ENCODE data around the gene AS3MT.
"Not testable (repeated sequence)": the region's sequence is repeated elsewhere in the genome, so short reads cannot be mapped to it uniquely, and the experiment has no call there.

Gene AS3MT

DNA sequence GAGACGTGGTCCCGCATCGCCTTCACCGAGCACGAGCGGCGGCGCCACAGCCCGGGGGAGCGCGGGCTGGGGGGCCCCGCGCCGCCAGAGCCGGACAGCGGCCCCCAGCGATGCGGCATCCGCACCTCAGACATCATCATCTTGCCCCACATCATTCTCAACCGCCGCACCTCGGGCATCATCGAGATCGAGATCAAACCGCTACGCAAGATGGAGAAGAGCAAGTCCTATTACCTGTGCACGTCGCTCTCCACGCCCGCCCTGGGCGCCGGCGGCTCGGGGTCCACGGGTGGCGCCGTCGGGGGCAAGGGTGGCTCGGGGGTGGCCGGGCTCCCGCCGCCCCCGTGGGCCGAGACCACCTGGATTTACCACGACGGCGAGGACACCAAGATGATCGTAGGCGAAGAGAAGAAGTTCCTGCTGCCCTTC, 49.6 kb downstream of the AS3MT start:
- peak; percentile 4 to 27 (median 8) for DNase-seq (ENCODE audit: low read depth in 2 of 3, low spot score in 2 of 3)

DNA sequence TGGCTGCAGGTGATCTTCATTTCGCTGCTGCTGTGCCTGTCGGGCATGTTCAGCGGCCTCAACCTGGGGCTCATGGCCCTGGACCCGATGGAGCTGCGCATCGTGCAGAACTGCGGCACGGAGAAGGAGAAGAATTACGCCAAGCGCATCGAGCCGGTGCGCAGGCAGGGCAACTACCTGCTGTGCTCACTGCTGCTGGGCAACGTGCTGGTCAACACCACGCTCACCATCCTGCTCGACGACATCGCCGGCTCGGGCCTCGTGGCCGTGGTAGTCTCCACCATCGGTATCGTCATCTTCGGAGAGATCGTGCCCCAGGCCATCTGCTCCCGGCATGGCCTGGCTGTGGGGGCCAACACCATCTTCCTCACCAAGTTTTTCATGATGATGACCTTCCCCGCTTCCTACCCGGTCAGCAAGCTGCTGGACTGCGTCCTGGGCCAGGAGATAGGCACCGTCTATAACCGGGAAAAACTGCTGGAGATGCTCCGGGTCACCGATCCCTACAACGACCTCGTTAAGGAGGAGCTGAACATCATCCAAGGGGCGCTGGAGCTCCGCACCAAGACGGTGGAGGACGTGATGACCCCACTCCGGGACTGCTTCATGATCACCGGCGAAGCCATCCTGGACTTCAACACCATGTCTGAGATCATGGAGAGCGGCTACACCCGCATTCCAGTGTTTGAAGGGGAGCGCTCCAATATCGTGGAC, 50.1 kb downstream of the AS3MT start:
- peak in 1 of 3 experiments; percentile 10 for DNase-seq (ENCODE audit: low read depth in 2 of 3, low spot score in 2 of 3)

DNA sequence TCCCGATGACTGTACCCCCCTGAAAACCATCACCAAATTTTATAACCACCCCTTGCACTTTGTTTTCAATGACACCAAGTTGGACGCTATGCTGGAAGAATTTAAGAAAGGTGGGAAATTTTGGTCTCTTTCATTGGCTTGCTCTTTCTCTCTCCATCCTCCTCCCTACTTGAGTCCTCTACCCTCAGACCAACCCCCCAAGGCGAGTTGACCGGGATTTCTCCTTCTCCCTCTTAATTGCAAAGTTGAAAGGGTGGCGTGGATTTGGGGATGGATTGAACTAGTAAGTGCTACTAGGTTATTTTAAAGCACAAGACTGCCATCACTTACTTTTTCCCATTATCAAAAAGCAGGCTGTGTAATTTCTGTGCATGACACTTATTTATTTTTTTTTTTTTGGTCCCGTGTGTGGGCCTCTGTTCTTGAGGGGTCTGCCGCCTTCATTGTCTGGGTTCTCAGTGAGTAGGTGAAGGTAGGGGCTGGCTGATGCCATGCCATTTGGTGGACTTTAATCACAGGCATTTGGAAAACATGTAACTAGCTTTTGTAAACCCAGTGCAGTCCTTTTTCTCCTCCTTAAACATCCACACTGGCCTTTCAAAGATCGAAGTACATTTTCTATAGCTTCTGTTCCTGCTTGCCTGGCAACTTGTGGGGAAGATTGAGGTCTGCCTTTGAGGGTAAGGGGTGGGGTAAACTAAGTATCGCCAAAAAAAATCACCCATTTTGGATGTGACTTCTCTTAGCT, 50.9 kb downstream of the AS3MT start:
- no peak for DNase-seq (ENCODE audit: low read depth in 2 of 3, low spot score in 2 of 3)

DNA sequence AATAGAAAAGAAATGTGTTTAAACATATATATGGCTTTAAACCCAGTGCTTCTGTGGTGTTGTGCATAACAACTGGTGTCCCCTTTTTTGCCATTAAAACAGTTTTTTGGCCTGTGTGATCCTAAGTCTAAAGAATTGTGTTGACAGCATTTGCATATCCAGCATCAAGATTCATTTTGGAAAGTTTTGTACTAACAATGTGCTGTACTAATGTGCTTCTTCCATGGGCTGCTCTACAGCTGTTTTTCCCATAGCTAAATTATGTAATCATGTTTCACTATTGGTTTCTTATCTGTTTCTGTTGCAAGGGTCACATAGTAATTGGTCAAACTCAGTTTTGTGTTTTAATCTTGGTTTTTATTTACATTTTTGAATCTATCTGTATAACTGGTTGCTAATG, 54.3 kb downstream of the AS3MT start:
- no peak for DNase-seq (ENCODE audit: low read depth in 2 of 3, low spot score in 2 of 3)

DNA sequence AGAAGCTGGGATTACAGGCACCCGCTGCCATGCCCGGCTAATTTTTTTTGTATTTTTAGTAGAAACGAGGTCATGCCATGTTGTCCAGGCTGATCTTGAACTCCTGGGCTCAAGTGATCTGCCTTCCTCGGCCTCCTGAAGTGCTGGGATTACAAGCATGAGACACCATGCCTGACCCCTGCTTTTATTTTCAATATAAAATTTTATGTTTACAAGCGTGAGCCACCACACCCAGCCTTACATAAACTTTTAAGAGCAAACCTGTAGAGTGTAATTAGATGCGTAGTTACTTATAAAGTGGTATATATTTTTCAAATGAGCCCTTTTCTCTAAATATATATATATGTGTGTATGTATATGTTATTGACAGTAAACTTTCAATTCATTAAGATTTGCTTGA, 57.6 kb downstream of the AS3MT start:
- DNase-seq (ENCODE audit: low read depth in 2 of 3, low spot score in 2 of 3), result no peak

DNA sequence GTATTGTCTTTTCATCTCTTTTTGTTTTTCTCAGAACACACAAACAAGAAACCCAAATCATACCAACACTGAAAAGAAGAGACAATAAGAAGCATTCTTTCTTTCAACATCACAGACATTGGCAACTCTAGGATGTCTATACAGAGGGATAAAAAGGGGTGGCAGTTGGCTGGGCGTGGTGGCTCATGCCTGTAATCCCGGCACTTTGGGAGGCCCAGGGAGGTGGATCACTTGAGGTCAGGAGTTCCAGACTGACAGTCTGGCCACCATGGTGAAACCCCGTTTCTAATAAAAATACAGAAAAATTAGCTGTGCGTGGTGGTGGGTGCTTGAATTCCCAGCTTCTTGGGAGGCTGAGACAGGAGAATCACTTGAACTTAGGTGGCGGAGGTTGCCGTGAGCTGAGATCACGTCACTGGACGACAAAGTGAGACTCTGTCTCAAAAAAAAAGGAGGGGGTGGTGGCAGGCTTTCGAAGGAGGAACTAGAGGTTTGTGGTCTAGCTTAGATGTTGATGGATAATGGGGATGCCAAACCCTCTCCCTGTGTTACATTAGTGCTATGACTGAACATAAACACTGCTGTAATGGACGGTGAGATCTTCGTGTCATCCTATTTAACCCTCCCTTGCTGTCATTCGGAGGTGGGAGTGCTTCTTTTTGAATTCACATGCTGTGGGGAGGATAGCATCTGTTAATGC, 58.2 kb downstream of the AS3MT start:
- no peak for DNase-seq (ENCODE audit: low read depth in 2 of 3, low spot score in 2 of 3)

DNA sequence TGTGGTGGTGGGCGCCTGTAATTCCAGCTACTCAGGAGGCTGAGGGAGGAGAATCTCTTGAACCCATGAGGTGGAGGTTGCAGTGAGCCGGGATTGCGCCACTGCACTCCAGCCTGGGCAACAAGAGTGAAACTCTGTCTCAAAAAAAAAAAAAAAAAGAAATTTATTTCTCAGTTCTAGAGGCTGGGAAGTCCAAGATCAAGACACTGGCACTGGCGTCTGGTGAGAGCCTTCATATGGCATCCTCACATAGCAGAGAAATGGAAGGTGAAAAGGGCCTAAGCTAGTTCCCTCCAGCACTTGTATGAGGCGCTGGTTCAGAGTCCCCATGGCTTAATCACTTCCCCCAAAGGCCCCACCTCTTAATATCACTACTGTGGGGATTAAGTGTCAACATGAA, 59.2 kb downstream of the AS3MT start:
- not testable (repeated sequence) for DNase-seq (ENCODE audit: low read depth in 2 of 3, low spot score in 2 of 3)

DNA sequence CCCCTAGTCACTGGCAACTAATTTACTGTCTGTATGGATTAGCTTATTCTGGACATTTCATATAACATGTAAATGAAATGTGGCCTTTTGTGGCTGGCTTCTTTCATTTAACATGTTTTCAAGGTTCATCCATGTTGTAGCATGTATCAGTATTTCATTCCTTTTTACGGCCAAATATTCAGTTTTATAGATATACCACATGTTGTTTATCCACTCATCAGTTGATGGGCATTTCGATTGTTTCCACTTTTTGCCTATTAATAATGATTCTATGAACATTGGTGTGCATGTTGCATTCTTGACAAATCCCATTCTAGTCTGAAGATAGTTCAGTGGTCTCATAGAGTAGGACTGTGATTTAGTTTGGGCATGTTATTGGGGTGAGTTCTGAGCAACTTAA, 61.5 kb downstream of the AS3MT start:
- no peak for DNase-seq (ENCODE audit: low read depth in 2 of 3, low spot score in 2 of 3)

DNA sequence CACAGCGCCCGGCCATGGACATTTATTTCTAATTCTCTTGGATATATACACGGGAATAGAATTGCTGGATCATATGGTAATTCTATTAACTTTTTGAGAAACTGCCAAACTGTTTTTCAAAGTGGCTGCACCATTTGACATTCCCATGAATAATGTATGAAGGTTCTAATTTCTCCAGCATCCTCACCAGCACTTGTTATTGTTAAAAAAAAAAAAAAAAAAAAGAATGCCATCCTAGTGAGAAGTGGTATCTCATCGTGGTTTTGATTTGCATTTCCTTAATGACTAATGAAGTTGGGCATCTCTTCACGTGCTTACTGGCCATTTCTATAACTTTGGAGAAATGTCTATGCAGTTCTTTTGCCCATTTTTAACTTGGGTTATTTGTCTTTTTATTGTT, 62.4 kb downstream of the AS3MT start:
- no peak for DNase-seq (ENCODE audit: low read depth in 2 of 3, low spot score in 2 of 3)

DNA sequence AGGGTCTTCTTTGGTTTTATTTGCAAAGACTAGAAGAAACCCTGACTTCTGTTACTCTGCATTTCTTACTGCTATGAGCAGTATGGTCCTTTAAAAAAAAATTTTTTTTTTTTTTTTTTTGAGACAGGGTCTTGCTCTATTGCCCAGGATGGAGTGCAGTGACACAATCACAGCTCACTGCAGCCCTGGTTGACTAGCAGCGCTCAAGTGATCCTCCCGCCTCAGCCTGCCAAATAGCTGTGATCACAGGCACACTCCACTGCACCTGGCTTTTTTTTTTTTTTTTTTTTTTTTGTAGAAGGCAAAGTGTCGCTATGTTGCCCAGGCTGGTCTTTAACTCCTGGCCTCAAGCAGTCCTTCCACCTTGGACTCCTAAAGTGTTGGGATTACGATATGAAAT, 66.2 kb downstream of the AS3MT start:
- DNase-seq (ENCODE audit: low read depth in 2 of 3, low spot score in 2 of 3), result no peak

DNA sequence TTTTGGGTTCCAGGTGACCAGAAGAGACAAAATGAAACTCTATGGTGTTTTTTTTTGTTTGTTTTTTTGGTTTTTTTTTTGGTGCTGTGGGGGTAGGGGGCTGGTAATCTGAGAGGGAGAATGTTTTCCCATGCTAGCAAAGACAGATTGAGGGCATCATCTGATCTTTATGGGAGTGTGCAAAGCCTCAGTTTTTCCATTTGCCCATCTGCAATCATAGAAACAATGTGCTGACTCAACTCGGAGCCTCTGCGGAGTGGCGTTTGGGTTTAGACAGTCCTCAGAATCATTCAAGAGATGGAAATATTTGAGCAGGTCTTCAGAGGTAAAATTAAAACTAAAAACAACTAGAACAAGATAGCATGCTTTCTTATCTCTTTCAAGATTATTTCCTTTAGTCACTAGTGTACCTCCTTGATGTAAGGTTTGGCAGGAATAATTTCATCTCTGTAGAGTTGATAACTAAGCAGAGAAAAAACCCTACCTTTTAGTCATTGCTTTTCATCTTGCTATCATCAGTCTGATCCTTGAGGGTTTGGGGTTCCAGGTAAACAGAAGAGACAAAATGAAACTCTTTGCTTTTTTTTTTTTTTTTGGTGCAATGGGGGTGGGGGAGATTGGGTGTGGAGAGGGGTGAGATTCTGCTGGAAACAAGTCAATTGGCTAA, 66.8 kb downstream of the AS3MT start:
- DNase-seq (ENCODE audit: low read depth in 2 of 3, low spot score in 2 of 3), result no peak

DNA sequence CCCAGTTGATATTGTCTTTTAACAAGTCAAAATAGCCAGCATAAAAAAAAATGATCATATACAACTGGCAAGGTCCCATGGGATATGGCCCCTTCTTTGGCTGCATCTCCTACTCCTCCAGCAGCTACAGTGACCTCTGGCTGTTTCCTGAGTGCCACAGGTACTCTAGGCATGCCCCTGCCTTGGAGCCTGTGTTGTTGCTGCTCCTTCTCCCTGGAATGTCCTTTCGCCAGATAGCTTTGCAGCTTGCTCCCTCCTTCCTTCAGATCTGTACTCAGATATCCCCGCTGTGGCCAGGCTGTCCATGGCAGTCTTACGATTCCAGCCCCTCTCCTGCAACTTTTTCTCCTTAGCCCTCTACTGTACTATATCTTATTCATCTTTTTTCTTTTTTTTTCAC, 72.1 kb downstream of the AS3MT start:
- no peak for DNase-seq (ENCODE audit: low read depth in 2 of 3, low spot score in 2 of 3)

DNA sequence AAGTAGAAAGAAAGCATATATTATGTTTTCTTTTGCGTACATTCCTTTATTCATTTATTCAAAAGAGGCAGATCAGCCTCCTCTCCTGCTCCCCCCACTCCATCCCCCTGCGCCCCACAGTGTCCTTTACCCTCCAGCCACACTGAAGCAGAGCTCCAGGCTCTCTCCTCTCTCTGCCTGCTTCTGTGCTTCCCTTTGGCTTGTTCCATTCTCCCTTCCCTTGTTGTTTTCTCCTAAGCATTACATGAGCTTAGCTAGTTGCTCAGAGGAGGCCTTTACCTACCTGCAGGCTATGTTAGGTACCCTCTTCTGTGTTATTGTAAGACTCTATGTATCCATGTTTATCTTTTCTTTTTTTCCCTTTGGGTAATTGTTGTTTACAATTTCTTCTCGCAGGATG, 76.2 kb downstream of the AS3MT start:
- no peak for DNase-seq (ENCODE audit: low read depth in 2 of 3, low spot score in 2 of 3)

DNA sequence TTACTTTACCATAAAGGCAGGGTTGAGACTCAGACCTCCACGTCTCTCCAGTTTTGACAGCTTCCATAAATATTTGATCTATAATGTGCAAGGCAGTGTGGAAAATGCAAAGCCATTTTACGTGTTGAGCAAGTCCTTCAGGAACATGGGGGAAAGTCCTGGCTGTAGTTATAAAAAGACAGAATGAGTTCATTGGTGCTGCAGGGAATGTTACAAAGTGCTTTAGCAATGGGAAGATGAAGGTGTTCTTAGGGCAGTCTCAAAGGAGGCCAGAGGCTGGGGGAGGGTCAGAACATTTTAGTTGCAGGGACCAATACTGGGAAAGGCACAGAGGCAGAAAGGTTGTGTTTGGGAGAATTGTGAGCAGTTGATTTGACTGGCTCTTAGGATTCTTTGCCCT, 76.7 kb downstream of the AS3MT start:
- DNase-seq (ENCODE audit: low read depth in 2 of 3, low spot score in 2 of 3), result no peak

DNA sequence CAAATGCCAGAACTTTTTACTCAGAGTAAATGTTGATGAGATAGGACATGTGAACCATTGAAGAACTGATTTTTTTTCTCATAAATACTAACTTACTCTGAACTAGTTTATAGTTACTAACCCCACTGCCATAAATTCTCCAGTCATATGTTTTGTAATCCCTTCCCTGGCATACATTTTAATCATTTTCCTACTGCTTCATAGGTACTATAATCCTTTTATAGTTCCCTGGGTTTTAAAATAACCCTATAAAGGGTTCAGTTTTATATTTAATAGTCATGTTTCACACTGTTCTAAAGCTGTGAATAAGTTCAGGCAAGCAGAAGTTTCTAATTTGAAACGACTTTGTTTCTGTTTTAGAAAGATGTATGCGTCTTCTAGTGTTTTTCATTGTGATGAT, 77.7 kb downstream of the AS3MT start:
- no peak for DNase-seq (ENCODE audit: low read depth in 2 of 3, low spot score in 2 of 3)

DNA sequence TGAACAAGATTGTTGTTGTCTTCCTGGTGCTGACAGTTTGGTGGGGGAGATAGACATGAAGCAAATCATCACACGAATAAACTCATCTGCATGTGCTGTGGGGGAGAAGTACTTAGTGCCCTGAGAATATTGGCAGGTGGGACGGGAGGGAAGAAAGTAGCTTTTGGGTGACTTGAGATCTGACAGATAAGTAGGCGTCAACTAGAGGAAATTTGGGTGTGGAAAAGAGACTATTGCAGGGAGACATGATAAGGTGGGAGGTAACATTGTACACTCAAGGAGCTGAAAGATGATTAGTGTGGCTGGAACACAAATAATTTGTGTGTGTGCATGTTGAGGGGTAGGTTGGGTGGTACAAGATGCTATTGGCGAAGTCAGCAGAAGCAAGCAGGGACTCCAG, 78.9 kb downstream of the AS3MT start:
- DNase-seq (ENCODE audit: low read depth in 2 of 3, low spot score in 2 of 3), result no peak

DNA sequence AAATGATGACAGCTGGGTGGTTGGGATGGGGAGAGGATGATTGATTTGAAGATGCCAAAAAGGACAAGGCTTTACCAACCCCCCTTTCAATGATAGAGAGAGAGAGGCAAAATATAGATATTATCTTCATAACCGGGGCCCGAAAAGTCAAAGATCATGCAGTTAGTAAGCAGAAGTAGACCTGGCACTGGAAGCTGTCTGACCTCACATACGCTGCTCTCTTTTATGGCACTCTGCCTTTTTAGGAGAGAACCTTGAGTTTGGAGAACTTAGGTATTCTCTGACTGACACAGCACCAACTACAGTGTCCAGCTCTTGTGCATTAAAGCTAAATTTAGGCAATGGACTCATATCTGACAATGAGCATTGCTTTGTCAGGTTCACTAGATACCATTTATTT, 79.5 kb downstream of the AS3MT start:
- no peak for DNase-seq (ENCODE audit: low read depth in 2 of 3, low spot score in 2 of 3)

DNA sequence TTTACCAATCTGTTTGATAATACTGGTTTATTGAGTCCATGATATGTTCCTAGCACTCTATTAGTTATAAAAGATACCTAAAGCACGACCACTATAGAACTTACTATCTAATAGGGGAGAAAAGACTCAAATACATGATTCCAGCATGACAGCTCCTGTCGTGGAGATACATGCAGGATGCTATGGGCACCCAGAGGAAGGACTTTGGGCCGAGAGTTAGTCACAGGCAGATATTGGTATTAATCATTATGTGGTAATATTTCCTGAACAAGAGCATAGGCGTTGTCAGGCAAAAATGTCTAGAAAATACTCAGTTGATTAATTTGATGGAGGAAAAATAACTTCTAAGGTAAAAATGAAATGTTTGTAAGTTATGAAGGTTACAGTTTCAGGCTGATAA, 80.6 kb downstream of the AS3MT start:
- DNase-seq (ENCODE audit: low read depth in 2 of 3, low spot score in 2 of 3), result no peak

DNA sequence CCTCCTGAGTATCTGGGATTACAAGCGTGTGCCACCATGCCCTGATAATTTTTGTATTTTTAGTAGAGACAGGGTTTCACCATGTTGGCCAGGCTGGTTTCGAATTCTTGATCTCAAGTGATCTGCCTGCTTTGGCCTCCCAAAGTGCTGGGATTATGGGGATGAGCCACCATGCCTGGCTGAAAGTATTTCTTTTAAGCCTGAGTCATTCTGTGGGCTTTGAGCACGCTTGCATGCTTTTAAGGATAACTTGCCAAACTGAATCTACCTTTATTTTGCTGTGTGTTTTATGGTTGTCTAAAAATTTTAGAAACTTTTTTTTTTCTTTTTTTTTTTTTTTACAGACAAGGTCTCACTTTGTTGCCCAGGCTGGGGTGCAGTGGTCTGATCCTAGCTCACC, 82.0 kb downstream of the AS3MT start:
- DNase-seq (ENCODE audit: low read depth in 2 of 3, low spot score in 2 of 3), result no peak

Data from activated CD8-positive, alpha-beta memory T cell treated with anti-CD3 and anti-CD28 coated beads for 48 hours (primary cell).